Karpas-422 (cell line): Measurements from ENCODE around the gene MAGT1. TPM values are rescaled to one million over a fixed set of nuclear protein-coding genes. Genes with fewer than 3 reads are reported as not detected.
A peak's percentile ranks its signal among the peaks of the same experiment; 100 is the strongest.
"Not testable (repeated sequence)": the region's sequence is repeated elsewhere in the genome, so short reads cannot be mapped to it uniquely, and the experiment has no call there.

Source experiments
- DNase-seq: peaks from one replicate; pipeline ENCODE4 v3.0.0-alpha.2; 2015
- H2AFZ ChIP-seq: fragments of 200-600 bp; sonication (generic); 2 replicates; pipeline ENCODE4 v1.6.1; 2014; ENCODE audit warnings: antibody characterized with exemption, low read length, mixed read lengths
- H3K27ac ChIP-seq: fragments of 200-600 bp; sonication (generic); 2 replicates; pipeline ENCODE4 v1.5.1; 2014; ENCODE audit warnings: mild to moderate bottlenecking, low read length, moderate library complexity
- H3K27me3 ChIP-seq: fragments of 200-600 bp; sonication (generic); 2 replicates; pipeline ENCODE4 v1.6.1; 2014; ENCODE audit warnings: low read length, mixed read lengths
- H3K36me3 ChIP-seq: fragments of 200-600 bp; sonication (generic); 2 replicates; pipeline ENCODE4 v1.6.1; 2014; ENCODE audit warnings: low read length, mixed read lengths; ENCODE audit not compliant: insufficient read depth
- H3K4me1 ChIP-seq: fragments of 200-600 bp; sonication (generic); 2 replicates; pipeline ENCODE4 v1.6.1; 2014; ENCODE audit warnings: mild to moderate bottlenecking, low read length, mixed read lengths
- H3K4me2 ChIP-seq: fragments of 200-600 bp; sonication (generic); 2 replicates; pipeline ENCODE4 v1.6.1; 2014; ENCODE audit warnings: low read length, low read depth, mild to moderate bottlenecking; ENCODE audit not compliant: poor library complexity, severe bottlenecking
- H3K4me3 ChIP-seq: fragments of 200-600 bp; sonication (generic); 2 replicates; pipeline ENCODE4 v1.5.1; 2014; ENCODE audit warnings: mild to moderate bottlenecking, antibody characterized with exemption, low read length, mixed read lengths
- H3K79me2 ChIP-seq: fragments of 200-600 bp; sonication (generic); 2 replicates; pipeline ENCODE4 v1.6.1; 2014; ENCODE audit warnings: mild to moderate bottlenecking, low read length, mixed read lengths
- H3K9ac ChIP-seq: fragments of 200-600 bp; sonication (generic); 2 replicates; pipeline ENCODE4 v1.6.0; 2014; ENCODE audit warnings: low read length
- H3K9me2 ChIP-seq: fragments of 200-600 bp; sonication (generic), shearing (Covaris generic); replicated peaks from 2 replicates; pipeline ENCODE4 v1.6.0; 2014; ENCODE audit warnings: mild to moderate bottlenecking, low read length, moderate library complexity; ENCODE audit not compliant: insufficient read depth
- H3K9me3 ChIP-seq: fragments of 300-700, 200-600 bp; sonication (generic); 2 replicates; pipeline ENCODE4 v1.6.1; 2014; ENCODE audit warnings: low read length, mixed read lengths
- H4K20me1 ChIP-seq: fragments of 200-600 bp; sonication (generic); 2 replicates; pipeline ENCODE4 v1.6.1; 2014; ENCODE audit warnings: mild to moderate bottlenecking, antibody characterized with exemption, low read length, low read depth; ENCODE audit not compliant: insufficient read depth
- total RNA-seq: library from RNA; depleted of rRNA; stranded (reverse); fragments of >200 nt; shearing (Covaris generic); gene quantifications from 2 replicates; pipeline ENCODE4 v1.2.3, GENCODE V29; 2014; ENCODE audit warnings: low replicate concordance

MAGT1 gene
- total RNA-seq, 1 experiment from 2014 or later, result 78.5 TPM

GRCh38 chrX:77899081-77899828 lies 4.0 kb upstream of the MAGT1 start, which contains the start of gene COX7B:
Gene COX7B, plus strand, starts transcription at chrX:77899468. Its CDS starts 86 bp downstream, at chrX:77899554.
- Histone ChIP-seq H3K9me3 (no peaks in the 10 kb centered on the region), H3K27ac (peak within 1 kb of the TSS; percentile 88), H3K9ac (peak within 1 kb of the TSS; percentile 85), H3K9me2 (no peaks in the 10 kb centered on the region), H3K27me3 (no peaks in the 10 kb centered on the region), H3K4me2 (peak within 1 kb of the TSS; percentile 70), H3K79me2 (peaks cover 44% of the 10 kb centered on the region), H2AFZ (0 out of 2 replicates have a peak within 1 kb of the TSS, but pooled peaks have one; percentile 6), H4K20me1 (no peaks in the 10 kb centered on the region), H3K4me3 (peak within 1 kb of the TSS; percentile 86), H3K4me1 (peaks cover 10% of the 10 kb centered on the region), H3K36me3 (peaks cover 19% of the 10 kb centered on the region; the same call in 1 of the 2 replicates)
- peak; percentile 97 for DNase-seq

- no peaks in the 10 kb centered on the region for H3K9me2 ChIP-seq
- H4K20me1 ChIP-seq, result no peaks in the 10 kb centered on the region
- H3K9me3 ChIP-seq, result peaks cover 3% of the 10 kb centered on the region; the same call in 1 of the 2 replicates
- peak overlapping the region; percentile 74 for H3K4me3 ChIP-seq
- no peak overlapping the region for H2AFZ ChIP-seq
- H3K4me2 ChIP-seq, result peak overlapping the region; percentile 72
- no peaks in the 10 kb centered on the region for H3K27me3 ChIP-seq
- peaks cover 3% of the 10 kb centered on the region for H3K36me3 ChIP-seq
- peak overlapping the region; percentile 76 for H3K9ac ChIP-seq
- peaks cover 56% of the 10 kb centered on the region for H3K79me2 ChIP-seq
- peaks cover 8% of the 10 kb centered on the region for H3K4me1 ChIP-seq
- DNase-seq, result no peak
- H3K27ac ChIP-seq, result no peak overlapping the region
Measured at GRCh38 chrX:77893713-77894112, 1.5 kb downstream of the MAGT1 start.

- peaks cover 8% of the 10 kb centered on the region for H3K4me1 ChIP-seq
- peaks cover 63% of the 10 kb centered on the region for H3K79me2 ChIP-seq
- peaks cover 3% of the 10 kb centered on the region; the same call in 1 of the 2 replicates for H3K9me3 ChIP-seq
- H3K27ac ChIP-seq, result no peak overlapping the region
- H3K36me3 ChIP-seq, result peaks cover 3% of the 10 kb centered on the region
- no peaks in the 10 kb centered on the region for H4K20me1 ChIP-seq
- no peaks in the 10 kb centered on the region for H3K27me3 ChIP-seq
- peak overlapping the region; percentile 74 for H3K4me3 ChIP-seq
- H2AFZ ChIP-seq, result no peak overlapping the region
- no peak overlapping the region for H3K4me2 ChIP-seq
- no peak for DNase-seq
- no peaks in the 10 kb centered on the region for H3K9me2 ChIP-seq
- no peak overlapping the region for H3K9ac ChIP-seq
Measured at GRCh38 chrX:77892887-77893286, 2.3 kb downstream of the MAGT1 start.

GRCh38 chrX:77881418-77881817 lies 13.8 kb downstream of the MAGT1 start:
- H3K27me3 ChIP-seq, H2AFZ ChIP-seq, DNase-seq: not testable (repeated sequence)

GRCh38 chrX:77875372-77875771 lies 19.9 kb downstream of the MAGT1 start:
- Histone ChIP-seq H3K9me2 (no peaks in the 10 kb centered on the region), H3K4me3 (no peak overlapping the region), H3K4me1 (no peaks in the 10 kb centered on the region), H2AFZ (no peak overlapping the region), H3K36me3 (0 out of 2 replicates have a peak, but pooled peaks cover 5% of the 10 kb centered on the region), H3K9me3 (no peaks in the 10 kb centered on the region), H3K27me3 (no peaks in the 10 kb centered on the region), H3K4me2 (no peak overlapping the region), H3K9ac (no peak overlapping the region), H4K20me1 (no peaks in the 10 kb centered on the region), H3K27ac (no peak overlapping the region), H3K79me2 (peaks cover 14% of the 10 kb centered on the region; the same call in 1 of the 2 replicates)
- no peak for DNase-seq

More at GRCh38 chrX:77881418-77881817, 13.8 kb downstream of the MAGT1 start:
- H3K9me2 ChIP-seq, H3K27ac ChIP-seq, H3K4me3 ChIP-seq, H3K9ac ChIP-seq, H3K9me3 ChIP-seq, H3K36me3 ChIP-seq, H3K4me1 ChIP-seq, H4K20me1 ChIP-seq, H3K4me2 ChIP-seq: not testable (repeated sequence)
- H3K79me2 ChIP-seq, result peaks cover 35% of the 10 kb centered on the region

GRCh38 chrX:77831544-77831943 lies 63.7 kb downstream of the MAGT1 start:
- not testable (repeated sequence) for H3K9ac ChIP-seq, H3K9me2 ChIP-seq, H3K9me3 ChIP-seq, H2AFZ ChIP-seq, H3K79me2 ChIP-seq, H3K4me1 ChIP-seq, H4K20me1 ChIP-seq, H3K4me3 ChIP-seq, H3K4me2 ChIP-seq, H3K36me3 ChIP-seq, H3K27me3 ChIP-seq, DNase-seq, H3K27ac ChIP-seq

- H3K9ac ChIP-seq, H3K9me3 ChIP-seq, H3K27me3 ChIP-seq, H3K4me3 ChIP-seq, DNase-seq, H3K9me2 ChIP-seq, H3K27ac ChIP-seq, H3K4me1 ChIP-seq, H2AFZ ChIP-seq, H3K79me2 ChIP-seq, H4K20me1 ChIP-seq, H3K4me2 ChIP-seq: not testable (repeated sequence)
- peaks cover 14% of the 10 kb centered on the region; the same call in 1 of the 2 replicates for H3K36me3 ChIP-seq
Measured at GRCh38 chrX:77821989-77822388, 73.2 kb downstream of the MAGT1 start.

- Histone ChIP-seq H3K27ac (no peak overlapping the region), H3K4me3 (no peak overlapping the region), H4K20me1 (no peaks in the 10 kb centered on the region), H3K9ac (no peak overlapping the region), H3K4me1 (no peaks in the 10 kb centered on the region), H3K4me2 (no peak overlapping the region), H2AFZ (no peak overlapping the region), H3K9me2 (no peaks in the 10 kb centered on the region), H3K36me3 (0 out of 2 replicates have a peak, but pooled peaks cover 3% of the 10 kb centered on the region), H3K9me3 (no peaks in the 10 kb centered on the region), H3K79me2 (no peaks in the 10 kb centered on the region), H3K27me3 (no peaks in the 10 kb centered on the region)
- no peak for DNase-seq
Measured at GRCh38 chrX:77820091-77820727, 75.0 kb downstream of the MAGT1 start.
